GM12865 (cell line): ENCODE results near the gene BCL7B.
"Not testable (repeated sequence)": the region's sequence is repeated elsewhere in the genome, so short reads cannot be mapped to it uniquely, and the experiment has no call there.

Source experiments
- DNase-seq: peaks from one replicate; pipeline ENCODE4 v3.0.0; 2010; ENCODE audit warnings: low read depth
- H3K4me3 ChIP-seq: 2 replicates; pipeline ENCODE4 v1.5.1; 2011; ENCODE audit warnings: mild to moderate bottlenecking, low read depth, low read length, control low read depth
- TF ChIP-seq, protein P1 (sequence below): IDR thresholded peaks from 2 replicates; pipeline ENCODE4 v1.5.1; 2011; ENCODE audit warnings: low read length, control low read depth, low read depth, inconsistent platforms; ENCODE audit not compliant: insufficient read depth; ENCODE audit errors: missing control alignments

The BCL7B gene

GRCh38 chr7:73560109-73560835 lies 2.8 kb upstream of the BCL7B start:
- TF ChIP-seq, protein P1, sequence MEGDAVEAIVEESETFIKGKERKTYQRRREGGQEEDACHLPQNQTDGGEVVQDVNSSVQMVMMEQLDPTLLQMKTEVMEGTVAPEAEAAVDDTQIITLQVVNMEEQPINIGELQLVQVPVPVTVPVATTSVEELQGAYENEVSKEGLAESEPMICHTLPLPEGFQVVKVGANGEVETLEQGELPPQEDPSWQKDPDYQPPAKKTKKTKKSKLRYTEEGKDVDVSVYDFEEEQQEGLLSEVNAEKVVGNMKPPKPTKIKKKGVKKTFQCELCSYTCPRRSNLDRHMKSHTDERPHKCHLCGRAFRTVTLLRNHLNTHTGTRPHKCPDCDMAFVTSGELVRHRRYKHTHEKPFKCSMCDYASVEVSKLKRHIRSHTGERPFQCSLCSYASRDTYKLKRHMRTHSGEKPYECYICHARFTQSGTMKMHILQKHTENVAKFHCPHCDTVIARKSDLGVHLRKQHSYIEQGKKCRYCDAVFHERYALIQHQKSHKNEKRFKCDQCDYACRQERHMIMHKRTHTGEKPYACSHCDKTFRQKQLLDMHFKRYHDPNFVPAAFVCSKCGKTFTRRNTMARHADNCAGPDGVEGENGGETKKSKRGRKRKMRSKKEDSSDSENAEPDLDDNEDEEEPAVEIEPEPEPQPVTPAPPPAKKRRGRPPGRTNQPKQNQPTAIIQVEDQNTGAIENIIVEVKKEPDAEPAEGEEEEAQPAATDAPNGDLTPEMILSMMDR: no peak
- peak; percentile 71 for DNase-seq
- no peak overlapping the region for H3K4me3 ChIP-seq

DNA sequence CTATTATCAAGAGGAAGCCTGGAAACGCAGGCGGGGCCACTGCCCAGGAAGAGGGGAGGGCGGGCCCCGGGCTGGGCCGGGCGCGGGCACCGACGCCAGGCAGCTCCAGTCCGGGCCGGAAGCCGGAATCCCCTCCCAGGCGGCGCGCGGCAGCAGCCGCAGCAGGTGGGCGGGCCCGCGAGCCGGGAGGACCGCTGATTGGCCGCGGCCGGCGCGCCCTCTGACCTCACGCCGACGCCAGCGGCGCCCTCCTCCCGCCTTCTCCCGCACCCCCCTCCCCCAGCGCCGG lies 438 bp downstream of the BCL7B start:
- TF ChIP-seq, protein P1: no peak
- DNase-seq: peak; percentile 96

DNA sequence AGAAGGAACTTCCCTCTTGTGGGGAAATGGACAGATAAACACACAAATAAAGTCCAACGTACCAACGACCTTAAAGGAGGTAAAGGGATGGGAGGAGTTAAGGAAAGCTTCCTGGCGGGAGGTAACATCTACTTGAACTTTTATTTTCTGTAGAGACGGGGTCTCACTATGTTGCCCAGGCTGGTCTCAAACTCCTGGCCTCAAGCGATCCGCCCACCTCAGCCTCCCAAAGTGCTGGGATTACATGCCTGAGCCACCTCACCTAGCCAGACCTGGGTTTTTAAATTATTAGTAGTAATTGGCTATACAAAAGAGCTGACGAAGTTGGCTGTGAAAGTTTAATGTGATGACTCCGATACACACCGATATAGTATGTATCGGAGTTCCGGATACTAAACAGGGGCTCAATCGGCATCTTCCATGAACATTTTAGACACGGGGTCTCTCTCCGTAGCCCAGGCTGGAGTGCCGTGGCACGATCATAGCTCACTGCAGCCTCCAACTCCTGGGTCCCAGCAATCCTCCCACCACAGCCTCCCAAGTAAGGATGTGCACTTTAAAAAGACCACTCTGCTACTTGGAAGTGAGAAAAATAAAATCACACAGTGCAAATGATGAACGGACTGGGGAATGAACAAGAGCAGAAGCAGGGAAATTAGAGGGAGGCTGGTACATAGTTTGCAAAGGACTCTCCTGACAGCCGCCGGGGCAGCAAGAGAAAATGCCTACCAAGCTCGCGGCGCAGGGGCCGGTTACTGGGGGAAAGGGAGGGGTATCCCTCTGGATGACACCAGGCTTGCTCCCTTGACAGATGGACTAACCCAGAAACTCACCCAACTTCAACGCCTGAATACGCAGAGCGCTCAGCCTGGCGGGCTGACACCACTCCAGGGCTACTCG lies 1.0 kb downstream of the BCL7B start:
- TF ChIP-seq, protein P1: no peak
- H3K4me3 ChIP-seq: peak overlapping the region; percentile 99
- no peak for DNase-seq

More for the DNA sequence above, 438 bp downstream of the BCL7B start:
- peak overlapping the region; percentile 99 for H3K4me3 ChIP-seq

DNA sequence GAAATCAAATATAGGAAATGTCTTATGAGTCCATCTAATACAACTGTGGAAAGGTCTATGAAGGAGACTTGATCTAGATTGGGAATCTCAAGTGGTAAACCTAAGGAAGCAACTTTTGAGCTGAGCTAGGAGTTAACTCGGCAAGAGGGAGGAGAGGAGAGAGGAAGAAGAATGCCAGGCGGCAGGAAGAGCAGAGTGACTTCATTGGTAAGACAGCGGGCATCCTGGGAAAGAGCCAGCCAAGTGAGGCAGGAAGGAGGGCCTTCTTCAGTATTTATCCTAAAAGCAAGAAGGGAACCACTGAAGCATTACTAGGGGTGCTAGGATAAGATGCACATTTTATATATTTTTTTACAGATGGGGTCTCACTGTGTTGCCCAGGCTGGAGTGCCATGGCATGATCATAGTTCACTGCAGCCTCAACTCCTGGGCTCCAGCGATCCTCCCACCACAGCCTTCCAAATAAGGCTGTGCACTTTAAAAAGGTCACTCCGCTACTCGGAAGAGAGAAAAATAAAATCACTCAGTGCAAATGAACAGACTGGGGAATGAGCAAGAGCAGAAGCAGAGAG lies 2.0 kb downstream of the BCL7B start:
- TF ChIP-seq, protein P1: no peak
- peak overlapping the region; percentile 99 for H3K4me3 ChIP-seq
- no peak for DNase-seq

GRCh38 chr7:73550093-73550492 lies 7.4 kb downstream of the BCL7B start:
- H3K4me3 ChIP-seq, DNase-seq: not testable (repeated sequence)

DNA sequence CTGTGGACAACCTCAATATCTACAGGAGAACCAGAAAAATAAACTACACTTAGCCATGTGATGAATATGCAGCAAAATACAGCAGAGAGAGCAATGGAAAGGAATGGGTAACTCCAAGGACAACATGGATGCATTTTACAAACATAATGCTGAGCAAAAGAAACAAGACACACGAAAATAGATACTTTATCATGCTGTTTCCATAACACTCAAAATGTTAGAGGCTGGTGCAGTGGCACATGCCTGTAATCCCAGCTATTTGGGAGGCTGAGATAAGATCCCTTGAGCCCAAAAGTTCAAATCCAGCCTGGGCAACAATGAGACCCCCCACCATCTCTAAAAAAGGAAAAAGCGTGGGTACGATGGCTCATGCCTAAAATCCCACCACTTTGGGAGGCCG lies 8.3 kb downstream of the BCL7B start:
- no peak for DNase-seq
- H3K4me3 ChIP-seq: no peak overlapping the region
- TF ChIP-seq, protein P1: no peak

- no peak for DNase-seq
- TF ChIP-seq, protein P1: no peak
- no peak overlapping the region for H3K4me3 ChIP-seq
Observed at GRCh38 chr7:73547841-73548240, 9.6 kb downstream of the BCL7B start.
